ENCODE data around the gene IL1RAPL2. TPM values are rescaled to one million over a fixed set of nuclear protein-coding genes. Genes with fewer than 3 reads are reported as not detected.
"Not testable (repeated sequence)": the region's sequence is repeated elsewhere in the genome, so short reads cannot be mapped to it uniquely, and the experiment has no call there.

IL1RAPL2 gene
- total RNA-seq, 2 experiments from 2014 or later = not detected

- CTCF ChIA-PET = no interaction called here
- no peaks in the 10 kb centered on the region for H3K9me3 Mint-ChIP-seq
- no peaks in the 10 kb centered on the region for H3K27me3 Mint-ChIP-seq
- H3K36me3 Mint-ChIP-seq (ENCODE audit: low read depth) = no peaks in the 10 kb centered on the region
- no peak overlapping the region for H3K27ac Mint-ChIP-seq
- H3K4me1 Mint-ChIP-seq = no peaks in the 10 kb centered on the region
- POLR2A ChIA-PET = no interaction called here
- no peak overlapping the region for H3K4me3 Mint-ChIP-seq
- no peak for DNase-seq
Measured at GRCh38 chrX:105647749-105648148, 1081.8 kb downstream of the IL1RAPL2 start.

- no peak overlapping the region for H3K27ac Mint-ChIP-seq
- no peak overlapping the region for H3K4me3 Mint-ChIP-seq
- no peak for DNase-seq
- H3K27me3 Mint-ChIP-seq = no peaks in the 10 kb centered on the region
- ChIA-PET CTCF (no interaction called here), POLR2A (no interaction called here)
- H3K9me3 Mint-ChIP-seq = no peaks in the 10 kb centered on the region
- H3K36me3 Mint-ChIP-seq (ENCODE audit: low read depth) = no peaks in the 10 kb centered on the region
- no peaks in the 10 kb centered on the region for H3K4me1 Mint-ChIP-seq
Measured at GRCh38 chrX:105648732-105649131, 1082.7 kb downstream of the IL1RAPL2 start.

GRCh38 chrX:105650577-105650976, 1084.6 kb downstream of the IL1RAPL2 start:
- Mint-ChIP-seq H3K4me3 (no peak overlapping the region), H3K36me3 (ENCODE audit: low read depth) (no peaks in the 10 kb centered on the region), H3K4me1 (no peaks in the 10 kb centered on the region), H3K27ac (no peak overlapping the region), H3K9me3 (no peaks in the 10 kb centered on the region), H3K27me3 (no peaks in the 10 kb centered on the region)
- CTCF ChIA-PET = no interaction called here
- POLR2A ChIA-PET = no interaction called here
- DNase-seq = no peak

GRCh38 chrX:105650986-105651385, 1085.0 kb downstream of the IL1RAPL2 start:
- Mint-ChIP-seq H3K4me3 (no peak overlapping the region), H3K9me3 (no peaks in the 10 kb centered on the region), H3K4me1 (no peaks in the 10 kb centered on the region), H3K27ac (no peak overlapping the region), H3K27me3 (no peaks in the 10 kb centered on the region), H3K36me3 (ENCODE audit: low read depth) (no peaks in the 10 kb centered on the region)
- DNase-seq = no peak
- ChIA-PET POLR2A (no interaction called here), CTCF (no interaction called here)

GRCh38 chrX:105653891-105654290, 1087.9 kb downstream of the IL1RAPL2 start:
- no peak overlapping the region for H3K4me3 Mint-ChIP-seq
- DNase-seq = no peak
- no peaks in the 10 kb centered on the region for H3K4me1 Mint-ChIP-seq
- H3K27ac Mint-ChIP-seq = no peak overlapping the region
- H3K9me3 Mint-ChIP-seq = no peaks in the 10 kb centered on the region
- H3K27me3 Mint-ChIP-seq = no peaks in the 10 kb centered on the region
- ChIA-PET CTCF (no interaction called here), POLR2A (no interaction called here)
- H3K36me3 Mint-ChIP-seq (ENCODE audit: low read depth) = no peaks in the 10 kb centered on the region

GRCh38 chrX:105658136-105658535, 1092.1 kb downstream of the IL1RAPL2 start:
- Mint-ChIP-seq H3K4me1 (no peaks in the 10 kb centered on the region), H3K27ac (no peak overlapping the region), H3K9me3 (peaks cover 3% of the 10 kb centered on the region), H3K36me3 (ENCODE audit: low read depth) (no peaks in the 10 kb centered on the region), H3K4me3 (no peak overlapping the region), H3K27me3 (no peaks in the 10 kb centered on the region)
- CTCF ChIA-PET = no interaction called here
- POLR2A ChIA-PET = no interaction called here
- no peak for DNase-seq

GRCh38 chrX:105662248-105662647, 1096.2 kb downstream of the IL1RAPL2 start:
- H3K4me1 Mint-ChIP-seq = no peaks in the 10 kb centered on the region
- H3K9me3 Mint-ChIP-seq = peaks cover 3% of the 10 kb centered on the region
- H3K36me3 Mint-ChIP-seq (ENCODE audit: low read depth) = no peaks in the 10 kb centered on the region
- no peaks in the 10 kb centered on the region for H3K27me3 Mint-ChIP-seq
- ChIA-PET CTCF (no interaction called here), POLR2A (no interaction called here)
- DNase-seq = no peak
- no peak overlapping the region for H3K4me3 Mint-ChIP-seq
- H3K27ac Mint-ChIP-seq = no peak overlapping the region

GRCh38 chrX:105664243-105664642, 1098.2 kb downstream of the IL1RAPL2 start:
- no peak overlapping the region for H3K4me3 Mint-ChIP-seq
- no peaks in the 10 kb centered on the region for H3K36me3 Mint-ChIP-seq (ENCODE audit: low read depth)
- no peaks in the 10 kb centered on the region for H3K9me3 Mint-ChIP-seq
- ChIA-PET POLR2A (no interaction called here), CTCF (no interaction called here)
- no peak for DNase-seq
- H3K4me1 Mint-ChIP-seq = no peaks in the 10 kb centered on the region
- H3K27me3 Mint-ChIP-seq = no peaks in the 10 kb centered on the region
- H3K27ac Mint-ChIP-seq = no peak overlapping the region

GRCh38 chrX:105684288-105684687, 1118.3 kb downstream of the IL1RAPL2 start:
- H3K27me3 Mint-ChIP-seq; H3K9me3 Mint-ChIP-seq; H3K36me3 Mint-ChIP-seq (ENCODE audit: low read depth); H3K4me3 Mint-ChIP-seq; H3K4me1 Mint-ChIP-seq; DNase-seq; POLR2A ChIA-PET; CTCF ChIA-PET; H3K27ac Mint-ChIP-seq: not testable (repeated sequence)

GRCh38 chrX:105694839-105695238, 1128.8 kb downstream of the IL1RAPL2 start:
- Mint-ChIP-seq H3K4me3 (no peak overlapping the region), H3K9me3 (no peaks in the 10 kb centered on the region), H3K27me3 (no peaks in the 10 kb centered on the region), H3K27ac (no peak overlapping the region), H3K4me1 (no peaks in the 10 kb centered on the region), H3K36me3 (ENCODE audit: low read depth) (no peaks in the 10 kb centered on the region)
- ChIA-PET POLR2A (no interaction called here), CTCF (no interaction called here)
- DNase-seq = no peak

GRCh38 chrX:105695451-105695850, 1129.5 kb downstream of the IL1RAPL2 start:
- H3K4me1 Mint-ChIP-seq = no peaks in the 10 kb centered on the region
- no peak overlapping the region for H3K27ac Mint-ChIP-seq
- ChIA-PET POLR2A (no interaction called here), CTCF (no interaction called here)
- H3K36me3 Mint-ChIP-seq (ENCODE audit: low read depth) = no peaks in the 10 kb centered on the region
- no peak overlapping the region for H3K4me3 Mint-ChIP-seq
- H3K9me3 Mint-ChIP-seq = no peaks in the 10 kb centered on the region
- no peak for DNase-seq
- no peaks in the 10 kb centered on the region for H3K27me3 Mint-ChIP-seq

- Mint-ChIP-seq H3K36me3 (ENCODE audit: low read depth) (no peaks in the 10 kb centered on the region), H3K4me3 (no peak overlapping the region), H3K27ac (no peak overlapping the region), H3K27me3 (no peaks in the 10 kb centered on the region), H3K9me3 (no peaks in the 10 kb centered on the region), H3K4me1 (no peaks in the 10 kb centered on the region)
- ChIA-PET CTCF (no interaction called here), POLR2A (no interaction called here)
- no peak for DNase-seq
Measured at GRCh38 chrX:105696870-105697269, 1130.9 kb downstream of the IL1RAPL2 start.

GRCh38 chrX:105697984-105698781, 1132.2 kb downstream of the IL1RAPL2 start:
- Mint-ChIP-seq H3K4me1 (no peaks in the 10 kb centered on the region), H3K27ac (no peak overlapping the region), H3K4me3 (no peak overlapping the region), H3K36me3 (ENCODE audit: low read depth) (no peaks in the 10 kb centered on the region), H3K9me3 (no peaks in the 10 kb centered on the region), H3K27me3 (no peaks in the 10 kb centered on the region)
- POLR2A ChIA-PET = no interaction called here
- no peak for DNase-seq
- CTCF ChIA-PET = no interaction called here

GRCh38 chrX:105700331-105700730, 1134.3 kb downstream of the IL1RAPL2 start:
- no peak overlapping the region for H3K4me3 Mint-ChIP-seq
- no peaks in the 10 kb centered on the region for H3K4me1 Mint-ChIP-seq
- H3K27me3 Mint-ChIP-seq = no peaks in the 10 kb centered on the region
- no peak for DNase-seq
- H3K36me3 Mint-ChIP-seq (ENCODE audit: low read depth) = no peaks in the 10 kb centered on the region
- ChIA-PET POLR2A (no interaction called here), CTCF (no interaction called here)
- no peak overlapping the region for H3K27ac Mint-ChIP-seq
- H3K9me3 Mint-ChIP-seq = no peaks in the 10 kb centered on the region
